NCI-H526 treated with DMSO at 0.1 percent for 48 hours (cell line): Measurements from ENCODE around the gene KRT71.
"Not testable (repeated sequence)": the region's sequence is repeated elsewhere in the genome, so short reads cannot be mapped to it uniquely, and the experiment has no call there.

ENCODE experiments used
- DNase-seq: peaks from one replicate; lab custom pipeline; 2025; lab: John Stamatoyannopoulos, UW

KRT71 gene

GRCh38 chr12:52521568-52522266 lies 31.2 kb downstream of the KRT71 start:
- DNase-seq = no peak

GRCh38 chr12:52521175-52521567 lies 31.8 kb downstream of the KRT71 start:
- DNase-seq = no peak

- DNase-seq = no peak
These were observed 32.9 kb downstream of the KRT71 start, which contains the start of gene KRT5 for GRCh38 chr12:52519826-52520662. Gene KRT5, minus strand, starts transcription at chr12:52520394. Its CDS starts 98 bp downstream, at chr12:52520296.

GRCh38 chr12:52519387-52519703 lies 33.6 kb downstream of the KRT71 start:
- no peak for DNase-seq

GRCh38 chr12:52518574-52519386 lies 34.2 kb downstream of the KRT71 start:
- no peak for DNase-seq

- no peak for DNase-seq
These were observed 35.1 kb downstream of the KRT71 start for GRCh38 chr12:52517888-52518287.

GRCh38 chr12:52517005-52517835 lies 35.7 kb downstream of the KRT71 start:
- no peak for DNase-seq

- no peak for DNase-seq
These were observed 36.8 kb downstream of the KRT71 start for GRCh38 chr12:52515927-52516831.

GRCh38 chr12:52515319-52515646 lies 37.7 kb downstream of the KRT71 start:
- no peak for DNase-seq

GRCh38 chr12:52514471-52515318 lies 38.2 kb downstream of the KRT71 start:
- no peak for DNase-seq

GRCh38 chr12:52513736-52514135 lies 39.2 kb downstream of the KRT71 start:
- DNase-seq = no peak

- DNase-seq = no peak
These were observed 44.7 kb downstream of the KRT71 start for GRCh38 chr12:52508211-52508610.

GRCh38 chr12:52506858-52507715 lies 45.9 kb downstream of the KRT71 start:
- DNase-seq = no peak

GRCh38 chr12:52502877-52503276 lies 50.1 kb downstream of the KRT71 start:
- no peak for DNase-seq

- no peak for DNase-seq
These were observed 51.5 kb downstream of the KRT71 start for GRCh38 chr12:52501490-52501889.

GRCh38 chr12:52500574-52500973 lies 52.4 kb downstream of the KRT71 start:
- not testable (repeated sequence) for DNase-seq

GRCh38 chr12:52499806-52500560 lies 53.0 kb downstream of the KRT71 start:
- no peak for DNase-seq

- no peak for DNase-seq
These were observed 54.0 kb downstream of the KRT71 start for GRCh38 chr12:52498946-52499345.
